GM18511 (cell line): ENCODE results near the gene DYDC1.
"Not testable (repeated sequence)": the region's sequence is repeated elsewhere in the genome, so short reads cannot be mapped to it uniquely, and the experiment has no call there.

Experiments
- ATAC-seq: cut with Tn5 transposase; IDR thresholded peaks from one replicate; pipeline ENCODE4 v1.9.1; 2021; ENCODE audit warnings: mild to moderate bottlenecking, moderate library complexity; ENCODE audit not compliant: unreplicated experiment

Gene DYDC1

DNA sequence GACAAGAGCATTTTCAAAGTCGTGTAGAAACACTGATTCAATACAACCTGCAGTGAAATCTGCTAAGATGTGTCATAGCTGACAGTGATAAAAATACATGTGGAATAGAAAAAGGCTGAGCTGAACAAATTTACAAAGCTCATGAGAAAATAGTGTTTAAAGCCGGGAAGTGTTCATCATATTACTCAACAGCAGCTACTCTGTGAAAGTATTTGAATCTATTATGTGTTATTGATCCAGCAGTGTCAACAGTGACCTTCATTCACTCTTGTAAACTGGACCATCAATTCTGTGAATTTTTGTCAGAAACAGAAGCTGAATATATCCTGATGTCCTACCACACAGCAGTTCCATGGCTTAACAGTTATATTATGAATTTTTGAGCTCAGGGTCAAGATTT is 11.6 kb downstream of the DYDC1 start:
- ATAC-seq = no peak

DNA sequence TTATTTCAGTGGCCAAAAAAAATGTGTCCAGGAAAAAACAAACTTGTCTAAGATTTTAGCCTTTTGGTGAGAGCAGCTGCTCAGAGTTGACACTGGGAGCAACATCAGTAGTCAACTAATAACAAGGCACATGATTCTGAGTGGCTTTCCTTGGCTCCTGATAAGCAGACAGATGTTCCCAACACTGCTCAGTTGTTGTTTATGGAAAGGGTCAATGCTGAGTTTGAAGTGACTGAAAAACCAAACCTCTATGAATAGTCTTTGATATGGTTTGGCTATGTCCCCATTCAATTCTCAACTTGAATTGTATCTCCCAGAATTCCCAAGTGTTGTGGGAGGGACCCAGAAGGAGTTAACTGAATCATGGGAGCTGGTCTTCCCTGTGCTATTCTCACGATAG is 12.3 kb downstream of the DYDC1 start:
- no peak for ATAC-seq

DNA sequence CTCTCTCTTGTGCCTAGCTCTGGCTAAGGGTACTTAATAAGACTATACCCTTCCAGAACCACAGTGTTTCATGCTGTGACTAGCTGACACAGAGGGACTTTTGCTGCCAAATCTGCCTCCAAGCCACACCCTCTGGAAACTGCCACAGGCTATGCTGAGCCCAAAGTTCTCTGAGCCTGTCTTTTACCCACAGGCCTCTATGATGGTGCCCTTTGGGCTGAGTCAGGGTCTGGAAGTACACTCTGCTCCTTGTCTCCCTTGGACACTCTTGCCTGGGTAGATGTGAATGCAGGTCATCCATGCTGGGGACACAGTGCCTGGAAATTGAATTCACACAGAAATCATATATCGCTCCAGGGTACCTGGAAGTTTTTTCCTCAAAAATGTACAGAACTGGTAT is 22.6 kb downstream of the DYDC1 start:
- ATAC-seq = no peak

DNA sequence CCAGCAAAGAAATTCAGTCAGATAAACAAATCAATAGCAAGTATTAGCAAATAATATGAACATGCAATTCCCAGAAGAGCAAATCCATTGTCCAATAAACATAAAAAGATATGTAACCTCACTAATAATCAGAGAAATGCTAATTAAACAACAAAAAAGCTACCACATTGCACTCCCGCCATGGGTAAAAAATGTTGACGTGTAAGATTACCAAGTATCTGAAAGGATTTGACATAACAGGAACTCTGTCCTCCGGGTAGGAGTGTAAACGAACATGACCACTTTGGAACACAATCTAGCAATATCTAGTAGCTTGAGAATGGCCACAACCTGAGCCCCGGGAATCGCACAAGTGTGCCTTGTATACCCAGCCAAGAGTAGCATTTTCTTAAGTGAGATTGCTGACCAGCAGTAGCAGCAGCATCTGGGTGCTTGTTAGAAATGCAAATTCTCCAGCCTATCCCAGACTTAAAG is 31.6 kb downstream of the DYDC1 start:
- no peak for ATAC-seq

DNA sequence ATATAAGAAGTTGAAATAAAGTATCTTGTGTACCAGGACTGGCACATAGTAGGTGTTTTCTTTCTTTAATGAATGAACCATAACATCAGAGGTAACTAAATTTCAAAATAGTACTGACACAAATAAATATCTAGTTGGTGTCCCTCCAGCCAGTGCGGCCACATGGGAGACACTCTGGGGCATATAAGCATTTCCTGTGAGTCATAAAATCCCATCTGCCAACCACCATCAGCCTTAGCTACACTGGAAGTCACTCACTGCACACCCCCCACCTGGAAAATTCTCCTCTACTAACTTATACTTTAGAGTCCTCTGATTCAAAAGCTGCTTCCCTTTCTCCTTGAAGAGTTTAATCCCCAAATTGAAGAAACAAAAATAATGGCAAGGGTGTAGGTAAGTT is 32.5 kb downstream of the DYDC1 start:
- no peak for ATAC-seq

DNA sequence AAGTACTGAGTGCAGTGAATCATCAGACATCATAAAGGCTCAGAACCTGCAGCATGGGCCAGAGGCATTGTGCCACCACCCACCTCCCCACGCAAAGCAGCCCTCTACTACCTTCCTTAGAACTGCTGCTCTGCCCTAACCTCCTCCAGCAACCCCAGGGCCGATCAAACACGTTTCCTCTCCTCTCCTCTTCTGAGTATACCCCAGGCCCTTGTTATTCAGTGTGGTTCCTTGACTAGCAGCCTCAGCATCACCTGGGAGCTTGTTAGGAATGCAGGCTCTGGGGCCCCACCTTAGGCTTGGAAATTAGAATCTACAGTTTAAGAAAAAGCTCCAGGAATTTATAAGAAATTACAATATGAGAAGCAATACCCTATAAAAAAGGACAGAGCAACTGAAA is 33.2 kb downstream of the DYDC1 start:
- no peak for ATAC-seq

DNA sequence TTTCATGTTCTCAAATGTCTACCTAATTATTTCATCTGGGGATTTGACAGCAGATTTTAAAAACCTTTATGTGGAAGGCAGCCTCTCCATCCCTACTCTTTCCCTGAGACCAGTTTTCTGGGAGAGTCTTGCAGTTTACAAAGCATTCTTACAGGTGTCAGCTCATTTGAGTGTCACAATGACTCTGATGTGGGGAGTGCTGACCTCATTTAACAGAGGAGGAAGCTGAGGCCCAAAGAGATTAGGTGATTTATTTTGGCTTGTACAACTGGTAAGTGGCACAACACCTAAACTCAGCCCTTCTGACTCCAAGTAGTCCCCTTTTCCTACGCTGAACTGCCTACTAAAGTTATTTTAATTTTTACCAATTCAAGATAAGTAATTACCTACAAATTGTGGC is 33.8 kb downstream of the DYDC1 start:
- ATAC-seq = no peak

DNA sequence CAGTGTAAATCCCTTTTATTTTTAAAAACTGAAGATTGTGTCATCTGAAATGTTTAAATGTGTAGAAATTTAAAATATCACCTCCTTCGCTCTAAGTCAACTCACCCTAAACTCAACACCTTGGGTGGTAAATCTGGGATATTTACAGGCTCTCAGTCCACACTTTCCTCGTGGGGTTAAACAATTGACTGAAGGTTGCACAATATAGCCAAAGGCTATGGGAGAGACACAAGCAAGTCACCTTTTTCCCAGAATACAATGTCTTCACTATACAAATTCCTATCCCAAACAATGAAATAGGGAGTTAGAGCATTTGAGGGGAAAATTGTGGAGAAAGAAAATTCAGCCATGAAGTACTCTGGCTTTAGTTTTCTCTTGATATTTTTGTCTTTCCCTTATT is 34.4 kb downstream of the DYDC1 start:
- ATAC-seq = no peak

DNA sequence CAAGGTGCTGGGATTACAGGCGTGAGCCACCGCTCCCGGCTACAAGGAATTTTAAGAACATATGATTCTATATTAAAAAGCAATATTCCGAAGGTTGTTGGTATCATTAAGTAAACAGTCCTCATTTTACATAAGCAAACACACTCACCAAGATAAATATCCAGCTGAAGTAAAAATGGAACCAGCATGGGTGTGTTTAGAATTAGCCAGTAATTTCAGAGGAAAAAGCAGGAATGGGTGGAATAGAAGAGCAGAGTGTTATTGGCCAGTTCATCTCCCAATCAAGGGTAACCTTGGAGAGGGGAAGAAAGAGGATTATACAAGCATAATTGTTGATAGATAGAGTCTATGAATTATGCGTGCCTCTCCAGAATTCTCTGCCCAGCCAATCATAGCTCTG is 35.4 kb downstream of the DYDC1 start:
- no peak for ATAC-seq

DNA sequence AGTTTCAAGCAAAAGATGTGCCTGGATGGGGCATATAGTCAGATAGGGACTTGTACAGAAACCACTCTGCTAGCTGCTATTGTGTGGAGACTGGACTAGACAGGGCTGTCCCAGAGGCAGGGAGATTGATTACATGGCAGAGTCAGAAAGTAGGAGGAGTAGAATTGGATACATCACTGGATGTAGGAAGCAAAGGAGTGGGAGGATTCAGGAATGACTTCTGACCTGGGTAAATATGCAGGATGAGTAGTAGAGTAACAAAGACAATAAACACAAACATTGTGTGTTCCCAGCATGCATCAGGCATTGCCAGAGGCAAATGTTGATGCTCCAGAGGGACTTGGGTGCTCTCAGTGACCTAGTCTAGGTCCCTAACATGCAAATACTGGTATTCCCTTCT is 36.2 kb downstream of the DYDC1 start:
- ATAC-seq = no peak

DNA sequence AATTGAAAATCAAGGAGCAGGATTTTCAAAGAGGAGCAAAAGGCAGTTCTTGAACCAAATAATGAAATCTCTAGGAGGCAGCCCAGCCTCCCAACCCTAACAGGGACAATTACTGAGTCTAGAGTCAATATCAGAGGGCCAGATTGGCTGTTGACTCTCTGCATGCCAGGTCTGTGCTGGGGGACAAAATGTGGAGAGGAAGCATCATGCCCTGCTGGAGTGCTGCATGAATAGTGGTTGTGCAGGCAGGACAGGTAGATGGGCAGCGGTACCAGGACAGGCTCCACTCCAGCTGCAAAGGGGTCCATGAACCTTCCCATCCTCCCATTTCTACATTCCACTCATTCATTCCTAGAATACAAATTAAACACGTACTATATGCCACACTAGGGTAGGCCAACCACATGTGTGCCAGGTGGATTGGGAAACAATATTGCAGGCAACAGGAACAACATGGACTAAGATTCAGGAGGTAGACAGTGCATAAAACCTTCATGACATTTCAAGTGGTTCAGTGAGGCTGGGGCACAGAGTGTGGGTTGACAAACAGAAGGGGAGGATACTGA is 36.7 kb downstream of the DYDC1 start:
- ATAC-seq = no peak

DNA sequence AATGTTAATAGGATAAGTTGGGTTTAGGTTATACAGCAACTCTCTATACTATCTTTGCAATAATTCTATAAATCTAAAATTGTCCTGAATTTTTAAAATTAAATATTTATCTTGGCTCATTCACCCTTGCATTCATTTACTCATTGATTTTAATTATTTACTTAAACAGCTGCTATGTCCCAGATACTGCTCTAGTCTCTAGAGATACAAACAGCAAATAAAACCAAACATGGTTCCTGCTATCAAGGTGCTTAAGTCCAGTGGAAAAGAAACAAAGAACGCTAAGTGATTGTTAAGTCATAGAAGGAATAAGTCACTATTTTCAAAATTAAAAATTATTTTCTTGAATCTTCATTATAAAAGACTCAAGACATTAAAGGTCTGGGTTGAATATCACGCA is 37.2 kb downstream of the DYDC1 start:
- ATAC-seq = no peak

DNA sequence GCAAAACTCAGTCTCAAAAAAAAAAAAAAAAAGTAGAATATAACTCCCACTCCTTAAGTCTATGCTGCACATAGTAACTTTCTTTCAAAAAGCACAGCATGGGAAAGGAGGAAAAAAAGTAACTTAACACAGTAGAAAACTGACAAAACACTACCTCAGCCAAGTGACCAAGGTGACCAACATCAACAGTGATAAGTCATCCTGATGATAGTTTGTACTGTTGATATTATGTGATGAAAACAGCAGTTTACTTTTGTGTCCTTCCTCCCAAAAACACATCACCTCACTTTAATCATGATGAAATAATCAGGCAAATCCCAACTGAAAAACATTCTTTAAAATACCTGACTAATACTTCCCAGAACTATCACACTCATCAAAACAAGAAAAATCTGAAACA is 37.8 kb downstream of the DYDC1 start:
- ATAC-seq = no peak

DNA sequence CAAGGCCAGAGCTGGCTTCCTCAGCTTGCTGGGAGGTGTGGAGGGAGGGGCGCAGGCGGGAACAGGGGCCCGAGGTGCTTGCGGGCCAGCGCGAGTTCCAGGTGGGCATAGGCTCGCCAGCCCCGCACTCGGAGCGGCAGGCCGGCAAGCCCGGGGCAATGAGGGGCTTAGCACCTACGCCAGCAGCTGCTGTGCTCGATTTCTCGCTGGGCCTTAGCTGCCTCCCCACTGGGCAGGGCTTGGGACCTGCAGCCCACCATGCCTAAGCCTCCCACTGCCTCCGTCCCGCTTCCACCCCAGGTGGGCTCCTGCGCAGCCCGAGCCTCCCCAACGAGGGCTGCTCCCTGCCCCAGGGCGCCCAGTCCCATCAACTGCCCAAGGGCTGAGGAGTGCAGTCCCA is 41.2 kb downstream of the DYDC1 start:
- no peak for ATAC-seq

DNA sequence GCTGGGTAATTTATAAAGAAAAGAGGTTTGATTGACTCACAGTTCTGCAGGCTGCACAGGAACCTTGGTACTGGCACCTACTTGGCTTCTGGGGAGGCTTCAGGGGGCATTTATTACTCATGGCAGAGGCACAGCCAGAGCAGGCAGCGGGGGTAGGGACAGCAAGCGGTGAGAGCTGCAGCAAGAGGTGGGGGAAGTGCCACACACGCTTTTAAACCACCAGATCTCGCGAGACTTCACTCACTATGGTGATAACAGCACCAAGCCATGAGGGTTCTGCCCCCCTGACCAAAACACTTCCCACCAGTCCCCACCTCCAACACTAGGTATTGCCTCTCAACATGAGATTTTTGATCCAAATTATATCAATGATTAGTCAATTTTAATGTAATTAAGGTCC is 43.0 kb downstream of the DYDC1 start:
- no peak for ATAC-seq

DNA sequence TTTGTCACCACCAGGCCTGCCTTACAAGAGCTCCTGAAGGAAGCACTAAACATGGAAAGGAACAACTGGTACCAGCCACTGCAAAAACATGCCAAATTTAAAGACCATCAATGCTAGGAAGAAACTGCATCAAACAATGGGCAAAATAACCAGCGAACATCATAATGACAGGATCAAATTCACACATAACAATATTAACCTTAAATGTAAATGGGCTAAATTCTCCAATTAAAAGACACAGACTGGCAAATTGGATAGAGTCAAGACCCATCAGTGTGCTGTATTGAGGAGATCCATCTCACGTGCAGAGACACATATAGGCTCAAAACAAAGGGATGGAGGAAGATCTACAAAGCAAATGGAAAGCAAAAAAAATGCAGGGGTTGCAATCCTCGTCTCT is 50.6 kb downstream of the DYDC1 start:
- ATAC-seq = not testable (repeated sequence)

DNA sequence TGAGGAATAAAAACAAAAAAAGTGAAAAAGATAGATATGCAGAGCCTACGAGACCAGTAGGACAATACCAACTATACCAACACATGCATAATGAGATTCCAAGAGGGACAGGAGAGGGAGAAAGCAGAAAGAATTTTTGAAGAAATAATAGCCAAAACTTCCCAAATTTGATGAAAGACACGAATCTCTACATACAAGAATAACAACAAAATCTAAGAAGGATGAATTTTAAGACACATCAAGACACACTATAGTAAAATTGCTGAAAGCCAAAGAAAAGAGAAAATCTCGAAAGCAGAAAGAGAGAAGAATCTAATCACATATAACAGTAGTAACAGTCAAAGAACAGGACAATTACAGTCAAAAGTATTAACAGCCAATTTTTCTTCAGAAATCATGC is 59.6 kb downstream of the DYDC1 start:
- no peak for ATAC-seq

DNA sequence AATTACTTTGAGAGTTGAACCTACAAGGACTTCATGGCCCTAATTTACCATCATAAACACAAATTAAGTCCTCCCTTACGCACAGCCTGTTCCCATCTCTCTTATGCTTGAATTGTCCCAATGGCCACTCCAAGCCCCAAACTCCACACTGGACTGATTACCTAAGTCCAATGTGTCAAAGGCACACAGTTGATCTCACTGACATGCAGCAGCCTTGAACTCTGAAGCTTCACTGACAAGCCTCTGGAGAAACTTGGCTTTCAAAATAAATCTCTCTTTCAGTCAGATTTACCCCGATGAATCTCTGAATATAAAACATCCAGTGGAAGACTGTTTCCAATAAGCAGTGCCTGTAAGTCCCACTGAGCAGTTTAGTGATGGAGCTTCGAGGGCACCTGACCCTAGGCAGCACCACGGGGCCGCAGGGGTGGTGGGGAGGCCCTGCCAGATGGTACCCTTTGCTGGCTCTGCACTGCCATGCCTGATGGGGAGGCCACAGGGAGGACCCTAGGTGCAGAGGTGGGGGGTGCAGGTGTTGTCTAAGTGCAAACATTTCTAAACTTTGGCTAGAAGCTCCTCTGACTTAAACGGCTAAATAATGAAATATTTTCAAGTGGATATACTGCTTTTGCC is 63.8 kb downstream of the DYDC1 start:
- ATAC-seq = no peak

DNA sequence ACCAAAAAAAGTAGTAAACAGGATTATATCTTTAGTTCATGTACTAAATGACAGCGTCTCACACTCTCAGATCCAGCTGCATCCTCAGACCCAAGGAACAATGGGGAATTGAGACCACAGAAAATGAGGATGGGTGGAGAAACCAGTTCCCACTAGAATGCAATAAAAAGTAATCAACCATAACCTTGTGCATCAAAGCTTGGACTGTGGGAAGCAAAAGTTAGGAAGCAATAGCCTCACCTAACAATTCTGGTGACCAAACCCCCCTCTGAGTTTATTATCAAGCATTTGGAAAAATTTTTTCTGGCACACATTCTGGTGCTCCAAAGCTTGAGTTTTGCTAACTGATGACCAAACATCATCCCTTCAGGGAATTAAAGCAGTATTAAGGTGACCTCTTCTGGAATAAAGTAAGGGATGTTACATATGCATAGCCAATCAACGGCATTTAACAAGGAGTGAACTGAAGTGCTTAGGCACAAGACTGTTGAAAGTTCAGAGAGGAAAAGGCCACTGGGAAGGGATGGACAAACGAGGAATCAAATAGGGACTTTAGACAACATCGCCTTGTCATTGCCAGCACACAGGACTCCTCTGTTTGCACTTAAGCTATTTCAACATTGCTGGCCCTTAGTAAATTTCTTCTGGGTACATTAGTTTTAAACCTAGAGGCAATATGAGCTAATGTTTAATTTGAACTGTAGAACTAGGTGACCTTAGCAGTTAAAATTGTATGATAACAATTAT is 65.9 kb downstream of the DYDC1 start:
- ATAC-seq = no peak

DNA sequence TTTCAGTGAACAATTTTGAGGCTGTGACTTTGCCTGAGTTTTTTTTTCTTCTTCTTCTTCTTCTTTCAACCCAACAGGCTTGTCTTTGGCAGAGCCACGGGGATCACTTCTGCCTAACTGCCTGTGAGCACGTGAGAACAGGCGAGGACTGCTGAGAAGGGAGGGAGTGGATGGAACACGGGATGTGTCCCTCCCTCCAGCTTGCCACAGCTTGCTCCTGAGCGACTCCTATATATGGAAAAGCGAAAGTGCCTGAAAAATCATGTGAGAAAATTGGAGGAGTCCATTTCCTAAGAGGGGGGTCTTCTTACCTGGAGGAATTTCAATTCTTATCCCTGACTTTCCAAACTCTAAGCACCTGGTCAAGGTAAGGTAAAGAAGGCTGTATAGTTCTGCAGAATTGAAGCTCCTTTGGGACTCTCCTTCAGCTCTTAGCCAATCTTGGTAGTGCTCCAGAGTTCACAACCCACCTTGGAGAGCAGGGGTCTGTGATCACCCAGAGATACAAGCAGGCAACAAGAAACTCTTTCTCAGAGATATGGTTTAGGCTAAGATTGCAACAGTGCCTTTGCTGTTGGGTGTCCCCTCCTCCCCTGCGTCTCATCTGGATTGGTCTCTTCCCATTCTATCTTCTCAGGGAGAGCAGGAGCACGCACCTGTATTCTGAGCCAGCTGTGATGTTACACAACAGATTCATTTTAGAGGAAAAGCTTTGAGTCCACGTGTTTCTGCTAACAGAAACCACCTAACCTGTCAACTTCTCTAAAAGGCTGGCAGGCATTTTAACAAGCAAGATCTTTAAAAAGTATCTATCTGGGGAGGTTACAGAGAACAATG is 66.9 kb downstream of the DYDC1 start, which contains the start of gene MAT1A:
MAT1A (minus strand) TSS at position 208 of the 837 bp plus-strand sequence. CDS start 235 bp downstream, outside the sequence.
- ATAC-seq = no peak

DNA sequence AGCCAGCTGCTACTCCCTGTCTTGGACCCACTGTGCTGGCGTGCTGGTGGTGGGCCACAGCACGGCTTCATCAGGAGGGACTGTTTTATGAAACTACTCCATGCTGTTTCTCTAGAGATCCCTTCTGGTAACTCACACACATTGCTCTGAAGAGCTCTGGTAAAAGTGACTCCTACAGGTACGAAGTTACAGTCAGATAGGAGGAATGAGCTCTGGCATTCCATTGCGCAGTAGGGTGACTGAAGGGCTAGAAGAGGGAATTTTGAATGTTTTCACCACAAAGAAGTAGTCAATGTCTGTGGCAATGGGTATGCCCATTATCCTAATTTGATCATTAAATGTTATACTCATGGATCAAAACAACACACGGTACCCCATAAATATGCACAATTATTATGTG is 67.7 kb downstream of the DYDC1 start:
- ATAC-seq = no peak
